Cardiac septum (tissue), 1 donor: ENCODE measurements around the gene MS4A4E. TPM values are rescaled to one million over a fixed set of nuclear protein-coding genes. Genes with fewer than 3 reads are reported as not detected.
"Not testable (repeated sequence)": the region's sequence is repeated elsewhere in the genome, so short reads cannot be mapped to it uniquely, and the experiment has no call there.

Experiments used
- DNase-seq: peaks from one replicate; pipeline ENCODE4 v3.0.0-alpha.2; 2020; ENCODE audit warnings: low spot score
- intact Hi-C: fragments of 100-400 bp; cut with DNase I; formaldehyde crosslinking; loops from one replicate; pipeline ENCODE4 v1.14.0; 2022
- long read RNA-seq: library from polyadenylated mRNA; unstranded; transcript quantifications from one replicate; pipeline ENCODE4 v2.0.0, GENCODE V29; 2021
- total RNA-seq: library from RNA; stranded (reverse); fragmentation: NEBNext Ultra II Directional; extraction: Animal tissue kit (Norgen Biotek cat#: 25700); gene quantifications from one replicate; pipeline ENCODE4 v1.2.1, GENCODE V29; 2021
- donor health status: DM: no; HTN: no; CAD: no.

MS4A4E gene
- total RNA-seq = 0.62 TPM
- long read RNA-seq = 0 reads

GRCh38 chr11:60242740-60243239 is at the start of gene MS4A4E:
MS4A4E (minus strand) TSS chr11:60243137; CDS start chr11:60230055, 13,082 bp downstream.
- no peak for DNase-seq
- intact Hi-C loops = no loop called here

DNA sequence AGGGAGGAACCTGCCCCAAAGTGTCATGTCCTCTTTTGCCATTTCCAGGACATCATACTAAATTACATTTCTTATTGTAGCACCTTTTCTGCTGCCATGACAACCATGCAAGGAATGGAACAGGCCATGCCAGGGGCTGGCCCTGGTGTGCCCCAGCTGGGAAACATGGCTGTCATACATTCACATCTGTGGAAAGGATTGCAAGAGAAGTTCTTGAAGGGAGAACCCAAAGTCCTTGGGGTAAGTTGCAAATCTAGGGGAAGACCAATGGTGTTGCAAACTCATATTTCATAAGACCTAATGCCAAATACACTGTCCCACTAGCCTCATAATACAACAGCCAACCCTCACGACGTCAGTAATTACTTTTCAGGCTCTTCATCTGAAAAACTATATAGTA is 49.2 kb upstream of the MS4A4E start:
- intact Hi-C loops = no loop called here
- DNase-seq = no peak

GRCh38 chr11:60288531-60288930 is 45.6 kb upstream of the MS4A4E start:
- intact Hi-C loops = no loop called here
- no peak for DNase-seq

- DNase-seq, intact Hi-C loops: not testable (repeated sequence)
Observed at GRCh38 chr11:60285411-60286126, 42.6 kb upstream of the MS4A4E start.

DNA sequence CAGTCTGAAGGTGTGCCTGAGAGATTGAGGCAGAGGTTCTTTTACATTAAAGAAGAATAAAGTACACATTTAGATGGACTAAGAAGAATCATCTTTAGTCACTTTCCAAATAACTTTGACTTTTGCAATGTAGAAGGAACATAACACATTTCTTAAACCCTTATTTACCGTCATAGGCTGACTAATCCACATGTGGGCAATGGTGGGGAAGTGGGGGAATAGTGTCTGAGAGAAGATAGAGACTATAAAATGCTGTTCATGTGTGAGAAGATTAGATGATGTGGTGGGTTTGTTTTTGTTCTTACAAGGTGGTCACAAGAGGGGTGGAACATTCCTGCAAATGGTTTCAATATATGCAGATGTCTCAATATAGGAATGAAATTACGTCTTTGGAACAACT is 39.3 kb upstream of the MS4A4E start:
- DNase-seq = no peak
- intact Hi-C loops = no loop called here

GRCh38 chr11:60281485-60281884 is 38.5 kb upstream of the MS4A4E start:
- no peak for DNase-seq
- intact Hi-C loops = no loop called here

GRCh38 chr11:60280412-60280811 is 37.5 kb upstream of the MS4A4E start, which contains the start of gene MS4A4A:
MS4A4A (plus strand) TSS chr11:60280666; CDS start chr11:60280676, 10 bp downstream.
- intact Hi-C loops = no loop called here
- DNase-seq = no peak

GRCh38 chr11:60274416-60274815 is 31.5 kb upstream of the MS4A4E start:
- intact Hi-C loops = no loop called here
- DNase-seq = no peak

DNA sequence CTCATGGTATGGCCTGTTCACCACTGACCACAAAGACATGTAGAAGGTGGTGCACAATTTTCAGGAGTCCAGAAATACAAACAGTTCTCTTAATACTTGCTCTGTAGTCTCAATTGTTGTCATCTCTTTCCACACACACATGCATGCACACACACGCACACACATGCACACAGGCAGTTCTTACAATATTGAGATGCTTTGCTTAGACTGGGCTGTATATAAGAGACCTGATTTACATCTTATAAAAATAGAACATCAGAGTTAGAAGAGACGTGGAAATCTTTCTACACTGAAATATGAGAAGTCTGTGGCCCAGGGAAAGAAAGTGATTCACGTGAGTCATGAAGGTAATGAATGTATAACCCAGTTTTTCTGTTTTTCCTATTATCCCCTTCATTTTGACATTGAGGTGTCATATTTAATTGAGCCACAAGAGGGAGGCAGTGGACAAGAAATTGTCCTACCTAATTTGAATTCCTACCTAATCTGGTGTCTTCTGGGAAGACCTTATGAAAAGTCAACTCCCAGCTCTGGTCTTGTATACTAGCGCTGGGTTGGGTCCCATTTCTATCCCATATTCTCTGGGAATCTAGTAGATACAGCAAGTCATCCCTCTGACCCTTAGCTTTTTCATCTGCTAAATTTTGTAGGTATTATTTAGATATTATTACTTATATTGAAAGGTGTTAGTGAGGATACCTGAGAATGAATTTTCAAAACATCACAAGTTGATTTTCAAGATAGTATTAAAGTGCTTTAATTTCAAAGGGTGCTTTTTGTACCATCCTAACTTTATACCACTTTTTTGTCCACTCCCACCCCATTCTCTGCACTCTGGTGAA is 22.7 kb upstream of the MS4A4E start:
- intact Hi-C loops = no loop called here
- no peak for DNase-seq

GRCh38 chr11:60264644-60265043 is 21.7 kb upstream of the MS4A4E start:
- intact Hi-C loops = no loop called here
- DNase-seq = no peak

- DNase-seq = no peak
- intact Hi-C loops = no loop called here
Observed at GRCh38 chr11:60263402-60263801, 20.5 kb upstream of the MS4A4E start.

DNA sequence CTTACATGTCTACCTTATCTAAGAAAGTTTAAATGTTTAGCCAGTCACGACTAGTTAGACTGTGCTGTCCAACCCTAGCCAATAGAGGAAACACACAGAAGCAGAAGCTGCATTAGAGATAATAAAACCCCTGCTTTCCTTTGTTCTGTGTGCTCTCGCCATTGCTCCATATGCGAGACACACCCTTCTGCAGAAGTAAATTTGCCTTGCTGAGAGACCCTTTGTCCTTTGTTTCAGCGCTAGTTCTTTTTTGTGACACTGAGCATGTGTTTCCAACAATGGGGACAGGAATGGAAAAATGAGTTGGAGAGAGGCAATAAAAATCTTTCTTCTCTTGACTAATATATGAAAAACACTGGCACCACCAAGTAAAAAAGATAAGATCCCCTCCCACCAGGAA is 18.1 kb upstream of the MS4A4E start:
- intact Hi-C loops = no loop called here
- DNase-seq = no peak

GRCh38 chr11:60257956-60258722 is 15.2 kb upstream of the MS4A4E start:
- intact Hi-C loops = no loop called here
- DNase-seq = no peak

- intact Hi-C loops = loop anchor here (5.0 kb wide), 1 partner anchor 430 kb away; no protein-coding TSS in a partner anchor
- DNase-seq = no peak
Observed at GRCh38 chr11:60252213-60253108, 9.5 kb upstream of the MS4A4E start.

GRCh38 chr11:60251485-60252212 is 8.7 kb upstream of the MS4A4E start:
- intact Hi-C loops = loop anchor here (5.0 kb wide), 1 partner anchor 429 kb away; no protein-coding TSS in a partner anchor
- DNase-seq = no peak

- intact Hi-C loops = no loop called here
- no peak for DNase-seq
Observed at GRCh38 chr11:60241786-60242185, 1.2 kb downstream of the MS4A4E start.

DNA sequence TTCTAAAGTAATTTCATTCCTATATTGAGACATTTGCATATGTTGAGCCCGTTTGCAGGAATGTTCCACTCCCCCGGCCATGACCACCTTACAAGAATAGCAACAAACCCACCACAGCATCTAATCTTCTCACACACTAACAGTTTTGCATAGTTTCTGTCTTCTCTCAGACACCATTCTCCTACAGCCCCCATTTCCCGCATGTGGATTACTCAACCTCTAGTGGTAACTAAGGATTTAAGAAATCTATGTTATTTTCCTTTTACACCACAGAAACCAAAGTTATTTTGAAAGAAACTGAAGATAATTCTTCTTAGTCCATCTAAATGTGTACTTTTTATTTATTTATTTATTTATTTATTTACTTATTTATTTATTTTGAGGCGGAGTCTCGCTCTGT is 2.3 kb downstream of the MS4A4E start:
- no peak for DNase-seq

GRCh38 chr11:60235321-60235720 is 7.6 kb downstream of the MS4A4E start:
- intact Hi-C loops = no loop called here

More for the DNA sequence above, 2.3 kb downstream of the MS4A4E start:
- intact Hi-C loops = no loop called here

More at GRCh38 chr11:60235321-60235720, 7.6 kb downstream of the MS4A4E start:
- no peak for DNase-seq
